Testis (tissue), 3 donors: ENCODE measurements around the gene PRODH. TPM values are rescaled to one million over a fixed set of nuclear protein-coding genes. Genes with fewer than 3 reads are reported as not detected.
A peak's percentile ranks its signal among the peaks of the same experiment; 100 is the strongest.
"Not testable (repeated sequence)": the region's sequence is repeated elsewhere in the genome, so short reads cannot be mapped to it uniquely, and the experiment has no call there.

ENCODE experiments used
- DNase-seq: peaks from one replicate; pipeline ENCODE4 v3.0.0-alpha.2; 2019
- H3K27ac ChIP-seq, 2 donors: fragments of 200-600 bp; sonication (generic); one replicate each; pipeline ENCODE4 v1.5.1; 2019
- H3K27me3 ChIP-seq: fragments of 200-600 bp; sonication (generic); one replicate; pipeline ENCODE4 v1.5.1; 2019
- H3K36me3 ChIP-seq: fragments of 200-600 bp; sonication (generic); one replicate; pipeline ENCODE4 v1.5.1; 2017; ENCODE audit warnings: low read depth; ENCODE audit errors: missing control alignments
- H3K4me1 ChIP-seq: fragments of 200-600 bp; sonication (generic); one replicate; pipeline ENCODE4 v1.5.1; 2019
- H3K4me3 ChIP-seq, 2 donors: fragments of 200-600 bp; sonication (generic); one replicate each; pipeline ENCODE4 v1.5.1; 2017 to 2019
- H3K9me3 ChIP-seq: fragments of 200-600 bp; sonication (generic); one replicate; pipeline ENCODE4 v1.5.1; 2017
- POLR2A ChIP-seq: fragments of 450-650 bp; IDR thresholded peaks from one replicate; pipeline ENCODE4 v1.6.1; 2017; ENCODE audit warnings: antibody characterized with exemption, mild to moderate bottlenecking, moderate library complexity
- WGBS, 2 donors: methylation state at CpG; one replicate each; pipeline ENCODE4 v1.1.5; 2018; 5-methylcytosine and 5-hydroxymethylcytosine counted together
- intact Hi-C: fragments of 100-400 bp; cut with DNase I; formaldehyde crosslinking; loops from one replicate; pipeline ENCODE4 v1.15.1; 2023; ENCODE audit warnings: low total_unique reads
- polyA plus RNA-seq: library from polyadenylated mRNA; stranded (reverse); fragments of 350-450 nt; fragmentation: Illumina TruSeq; extraction: RNeasy Lipid Tissue Mini Kit (QIAGEN cat#74804); gene quantifications from one replicate; pipeline ENCODE4 v1.2.3, GENCODE V29; 2014; ENCODE audit warnings: low read depth, low replicate concordance; ENCODE audit not compliant: insufficient read depth
- total RNA-seq, 2 donors: library from RNA; depleted of rRNA; stranded (reverse); fragments of >200 nt; gene quantifications; one replicate each; pipeline ENCODE4 v1.2.3, GENCODE V29; 2016
- TF ChIP-seq, protein P1 (sequence below), 3 experiments: fragments of 450-650 bp in 2 of 3; fragments of 200-600 bp in 1 of 3; sonication (generic) in 1 of 3; IDR thresholded peaks; one replicate each; pipeline ENCODE4 v1.5.1; 2016 to 2019; ENCODE audit warnings: antibody characterized with exemption in 3 of 3, mild to moderate bottlenecking in 2 of 3, moderate library complexity in 1 of 3

The PRODH gene
- total and polyA plus RNA-seq, 3 donors from 2014 or later: 3.2 to 7.4 (median 5.6) TPM

DNA sequence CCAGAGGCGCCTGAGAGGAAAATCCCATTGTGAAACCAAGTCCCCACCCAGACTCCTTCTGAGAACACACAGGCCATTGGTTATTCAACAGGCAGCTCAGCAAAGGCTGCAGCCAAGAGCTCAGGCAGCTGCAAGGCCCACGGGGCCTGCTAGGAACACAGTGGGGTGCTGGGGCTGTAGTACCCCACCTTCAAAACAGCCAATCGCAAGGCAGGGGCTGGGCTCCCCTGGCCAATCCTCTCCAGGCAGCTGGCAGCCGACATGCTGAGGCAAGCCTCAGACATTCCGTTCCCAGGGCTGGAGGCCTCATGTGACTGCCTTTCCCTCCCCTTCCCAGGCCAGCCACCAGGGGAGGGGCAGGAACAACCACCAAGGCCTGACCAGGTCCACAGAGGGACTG is 6.6 kb downstream of the PRODH start:
- no peaks in the 10 kb centered on the region for H3K9me3 ChIP-seq
- H3K4me3 ChIP-seq: no peak overlapping the region
- TF ChIP-seq POLR2A: no peak
- TF ChIP-seq, protein P1, sequence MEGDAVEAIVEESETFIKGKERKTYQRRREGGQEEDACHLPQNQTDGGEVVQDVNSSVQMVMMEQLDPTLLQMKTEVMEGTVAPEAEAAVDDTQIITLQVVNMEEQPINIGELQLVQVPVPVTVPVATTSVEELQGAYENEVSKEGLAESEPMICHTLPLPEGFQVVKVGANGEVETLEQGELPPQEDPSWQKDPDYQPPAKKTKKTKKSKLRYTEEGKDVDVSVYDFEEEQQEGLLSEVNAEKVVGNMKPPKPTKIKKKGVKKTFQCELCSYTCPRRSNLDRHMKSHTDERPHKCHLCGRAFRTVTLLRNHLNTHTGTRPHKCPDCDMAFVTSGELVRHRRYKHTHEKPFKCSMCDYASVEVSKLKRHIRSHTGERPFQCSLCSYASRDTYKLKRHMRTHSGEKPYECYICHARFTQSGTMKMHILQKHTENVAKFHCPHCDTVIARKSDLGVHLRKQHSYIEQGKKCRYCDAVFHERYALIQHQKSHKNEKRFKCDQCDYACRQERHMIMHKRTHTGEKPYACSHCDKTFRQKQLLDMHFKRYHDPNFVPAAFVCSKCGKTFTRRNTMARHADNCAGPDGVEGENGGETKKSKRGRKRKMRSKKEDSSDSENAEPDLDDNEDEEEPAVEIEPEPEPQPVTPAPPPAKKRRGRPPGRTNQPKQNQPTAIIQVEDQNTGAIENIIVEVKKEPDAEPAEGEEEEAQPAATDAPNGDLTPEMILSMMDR (IDR thresholded peaks at IDR 0.05): no peak
- intact Hi-C loops: no loop called here
- H3K4me1 ChIP-seq: no peaks in the 10 kb centered on the region
- peak; percentile 49 for DNase-seq
- H3K27me3 ChIP-seq: no peaks in the 10 kb centered on the region
- H3K27ac ChIP-seq: no peak overlapping the region
- no CpG with 5 or more reads among the region's 5 CpGs for WGBS, 2 donors
- no peaks in the 10 kb centered on the region for H3K36me3 ChIP-seq

GRCh38 chr22:18927573-18927972 is 8.5 kb downstream of the PRODH start:
- Histone ChIP-seq H3K36me3 (no peaks in the 10 kb centered on the region), H3K27me3 (no peaks in the 10 kb centered on the region), H3K9me3 (no peaks in the 10 kb centered on the region), H3K4me1 (no peaks in the 10 kb centered on the region), H3K4me3 (no peak overlapping the region), H3K27ac (no peak overlapping the region)
- TF ChIP-seq POLR2A: no peak
- TF ChIP-seq, protein P1 (IDR thresholded peaks at IDR 0.05): no peak
- intact Hi-C loops: no loop called here
- WGBS, 2 donors: no CpG with 5 or more reads among the region's 5 CpGs
- DNase-seq: no peak

DNA sequence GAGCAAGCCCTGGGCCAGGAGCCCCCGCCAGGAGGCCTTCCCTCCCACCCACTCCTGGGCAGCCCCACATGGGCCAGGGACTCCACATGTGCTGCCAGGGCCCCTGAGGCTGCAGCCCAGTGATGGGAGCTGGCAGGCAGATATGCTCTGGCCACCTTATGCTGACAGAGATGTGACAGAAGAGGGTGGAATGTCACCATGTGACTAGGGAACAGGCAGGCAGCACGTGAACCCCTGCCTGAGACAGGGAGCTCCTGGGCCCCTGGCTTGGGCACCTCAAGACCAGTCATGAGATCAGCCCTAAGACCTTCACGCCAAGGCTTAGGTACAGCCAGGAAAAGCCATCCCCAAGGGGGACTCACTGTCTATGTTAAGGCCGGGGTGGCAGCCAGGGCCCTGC is 9.1 kb downstream of the PRODH start:
- intact Hi-C loops: no loop called here
- TF ChIP-seq POLR2A: no peak
- TF ChIP-seq, protein P1 (IDR thresholded peaks at IDR 0.05): no peak

DNA sequence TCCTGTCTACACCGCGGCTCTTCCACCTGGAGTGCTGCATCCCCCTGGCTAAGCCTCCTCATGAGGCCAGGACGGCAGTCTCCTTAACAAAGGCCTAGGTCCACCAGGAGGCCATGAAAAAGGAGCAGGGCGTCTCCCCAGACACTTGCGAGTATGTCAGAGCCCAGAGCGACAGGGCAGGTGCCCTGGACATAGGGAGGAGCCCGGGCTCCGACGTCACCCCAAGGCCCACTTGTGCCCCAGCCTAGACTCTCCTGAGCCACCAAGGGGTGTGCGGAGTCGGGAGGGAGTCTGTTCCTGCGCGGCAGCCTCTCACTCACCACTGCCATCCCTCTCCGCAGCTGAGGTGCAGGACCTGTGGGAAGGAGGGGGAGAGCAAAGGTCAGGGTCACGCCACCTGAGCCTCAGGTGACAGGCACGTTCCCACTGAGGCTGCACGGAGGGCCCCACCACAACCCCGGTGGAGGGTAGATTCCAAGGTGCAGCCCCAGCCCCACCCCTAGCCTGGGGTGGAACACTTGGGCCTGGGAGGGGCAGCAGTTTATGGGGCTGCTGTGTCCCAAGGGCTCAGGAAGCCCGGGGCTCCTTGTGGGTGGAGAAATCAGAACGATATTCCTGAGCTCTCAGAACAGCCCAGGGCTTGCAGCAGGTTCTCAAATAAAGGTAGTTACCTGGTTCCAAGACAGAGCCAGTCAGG is 10.6 kb downstream of the PRODH start:
- intact Hi-C loops: no loop called here
- WGBS, 2 donors: no CpG with 5 or more reads among the region's 20 CpGs
- no peak overlapping the region for H3K27ac ChIP-seq
- no peaks in the 10 kb centered on the region for H3K27me3 ChIP-seq
- no peak for DNase-seq
- no peaks in the 10 kb centered on the region for H3K4me1 ChIP-seq
- TF ChIP-seq, protein P1 (IDR thresholded peaks at IDR 0.05): no peak
- TF ChIP-seq POLR2A: no peak
- H3K4me3 ChIP-seq: no peak overlapping the region
- no peaks in the 10 kb centered on the region for H3K9me3 ChIP-seq
- H3K36me3 ChIP-seq: no peaks in the 10 kb centered on the region

More for the DNA sequence above, 9.1 kb downstream of the PRODH start:
- Histone ChIP-seq H3K27ac (no peak overlapping the region), H3K9me3 (no peaks in the 10 kb centered on the region), H3K4me1 (no peaks in the 10 kb centered on the region), H3K27me3 (no peaks in the 10 kb centered on the region), H3K4me3 (no peak overlapping the region), H3K36me3 (no peaks in the 10 kb centered on the region)
- DNase-seq: no peak
- WGBS, 2 donors: no CpG with 5 or more reads among the region's 4 CpGs

DNA sequence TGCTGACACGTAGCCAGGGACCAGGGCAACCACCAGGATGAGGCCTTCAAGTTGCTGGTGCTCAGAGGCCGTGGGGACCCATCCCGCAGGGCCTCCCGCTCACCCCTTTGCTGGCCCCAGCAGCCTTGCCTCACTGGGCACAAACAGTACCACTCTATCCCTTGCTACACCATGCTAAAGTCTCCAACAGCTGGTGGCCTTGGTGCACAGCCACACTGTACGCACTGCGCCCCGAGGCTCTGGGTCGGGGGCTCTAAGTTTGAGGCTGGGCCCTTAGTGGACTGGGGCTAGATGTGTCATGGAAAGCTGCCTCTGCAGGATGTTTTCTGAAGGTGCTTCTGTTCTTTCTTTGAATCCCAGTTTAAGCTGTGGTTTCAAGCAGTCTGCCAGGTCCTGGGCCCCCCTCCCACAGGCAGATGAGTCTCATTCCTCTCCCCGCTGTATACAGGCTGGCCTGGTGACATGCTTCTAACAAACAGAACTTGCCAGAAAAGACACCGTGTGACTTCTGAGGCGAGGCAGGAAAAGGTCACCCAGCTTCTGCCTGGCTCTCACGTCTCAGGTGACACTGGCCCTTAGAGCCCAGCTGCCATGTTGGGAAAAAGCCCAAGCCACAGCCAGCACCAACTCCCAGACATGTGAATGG is 15.7 kb downstream of the PRODH start:
- H3K27ac ChIP-seq, H3K4me1 ChIP-seq, H3K36me3 ChIP-seq, DNase-seq, intact Hi-C loops, H3K9me3 ChIP-seq, H3K27me3 ChIP-seq, H3K4me3 ChIP-seq: not testable (repeated sequence)
- WGBS, 2 donors: no CpG with 5 or more reads among the region's 12 CpGs

- H3K4me3 ChIP-seq, H3K9me3 ChIP-seq, H3K36me3 ChIP-seq, H3K4me1 ChIP-seq, DNase-seq, H3K27ac ChIP-seq, intact Hi-C loops, H3K27me3 ChIP-seq: not testable (repeated sequence)
- 33% methylated on average over 1 of the region's 3 CpGs; no CpG with 5 or more reads in 1 of the 2 donors for WGBS, 2 donors
These were observed 18.3 kb downstream of the PRODH start for GRCh38 chr22:18917818-18918217.

DNA sequence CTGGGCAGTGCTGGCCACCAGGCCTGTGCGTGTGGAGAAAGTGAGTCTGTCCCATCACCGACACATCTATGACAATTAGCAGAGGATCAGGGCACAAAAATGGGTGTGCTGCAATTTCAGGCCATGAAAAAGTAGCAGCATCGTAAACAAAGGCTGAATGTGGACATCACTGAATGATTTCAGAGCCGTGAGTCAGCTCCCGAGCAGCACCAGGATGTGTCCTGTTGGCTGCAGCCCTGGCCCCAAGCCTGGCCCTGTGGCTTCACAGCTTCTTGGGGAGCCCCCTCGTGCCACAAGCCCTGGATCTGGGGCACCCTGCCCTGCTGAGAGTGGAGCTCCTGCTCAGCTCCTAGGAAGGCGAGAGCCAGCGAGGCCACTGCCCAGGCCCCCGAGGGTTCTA is 20.5 kb downstream of the PRODH start:
- intact Hi-C loops, DNase-seq: not testable (repeated sequence)
- WGBS, 2 donors: no CpG with 5 or more reads among the region's 9 CpGs

GRCh38 chr22:18914558-18914957 is 21.5 kb downstream of the PRODH start:
- DNase-seq, intact Hi-C loops, H3K27ac ChIP-seq, H3K4me1 ChIP-seq, H3K9me3 ChIP-seq, H3K36me3 ChIP-seq, H3K4me3 ChIP-seq, H3K27me3 ChIP-seq: not testable (repeated sequence)
- WGBS, 2 donors: no CpG with 5 or more reads among the region's 10 CpGs

More for the DNA sequence above, 20.5 kb downstream of the PRODH start:
- H3K4me3 ChIP-seq, H3K27ac ChIP-seq, H3K36me3 ChIP-seq, H3K9me3 ChIP-seq, H3K27me3 ChIP-seq, H3K4me1 ChIP-seq: not testable (repeated sequence)
